ENCODE measurements around the gene PPP2CA. TPM values are rescaled to one million over a fixed set of nuclear protein-coding genes. Genes with fewer than 3 reads are reported as not detected.
A peak's percentile ranks its signal among the peaks of the same experiment; 100 is the strongest.

Gene PPP2CA
- total and polyA plus RNA-seq, 2 of the 8 experiments (the other 6 are each of a cell fraction or from before 2014, with no cell fraction given): 75.0 to 205 TPM

DNA sequence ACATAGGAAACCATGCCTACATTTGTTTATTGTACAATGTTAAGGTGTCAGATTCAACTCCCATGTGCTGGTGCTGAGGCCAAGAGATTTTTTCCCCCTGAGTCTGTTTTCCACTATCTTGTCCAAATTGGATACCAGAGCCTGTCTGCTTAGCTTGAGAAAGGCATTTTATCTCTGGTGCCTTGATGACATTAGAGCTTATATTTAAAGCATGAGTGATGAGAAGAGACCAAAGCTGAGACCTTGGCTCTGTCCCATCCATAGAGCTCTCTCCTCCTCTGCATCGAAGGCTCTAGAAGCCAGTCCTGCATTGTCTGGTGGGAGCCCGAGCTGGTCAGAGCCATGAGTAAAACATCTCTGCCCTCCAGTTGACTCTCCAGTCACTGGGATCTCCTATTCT is 10.4 kb upstream of the PPP2CA start:
- CTCF ChIA-PET (ENCODE audit: partially characterized antibody): interaction anchor here (0.6 to 2.7 kb wide), 11 partner anchors 10 to 351 kb away, joined by 3 to 20 read pairs (median 4); partner anchors contain the start of gene PPP2CA
- H3K23me2 ChIP-seq (ENCODE audit: low read depth, low read length): no peaks in the 10 kb centered on the region
- H4K91ac ChIP-seq (replicated peaks; ENCODE audit: insufficient read length, low read length): no peak overlapping the region
- no peak overlapping the region for H2BK5ac ChIP-seq (ENCODE audit: low read depth, low read length)
- H2BK20ac ChIP-seq (ENCODE audit: low read length): no peak overlapping the region
- H3K9ac ChIP-seq (replicated peaks in 1 of 4; ENCODE audit: extremely low read depth in 1 of 4, low read depth in 3 of 4, low read length in 3 of 4): no peak overlapping the region
- H2AFZ ChIP-seq (ENCODE audit: low read length): 0 out of 2 replicates have a peak overlapping the region, but pooled peaks have one; percentile 11
- no peak overlapping the region for H2BK120ac ChIP-seq (replicated peaks; ENCODE audit: low read depth, low read length)
- H4K20me1 ChIP-seq (replicated peaks in 1 of 2; ENCODE audit: control insufficient read depth in 1 of 2, insufficient read depth in 2 of 2, low read length in 2 of 2): no peaks in the 10 kb centered on the region
- H3K23ac ChIP-seq (ENCODE audit: insufficient read length): no peak overlapping the region
- TF ChIP-seq ASH2L (IDR thresholded peaks at IDR 0.05; ENCODE audit: low read length): no peak
- TF ChIP-seq JUND (IDR thresholded peaks at IDR 0.05; ENCODE audit: low read length): no peak
- TF ChIP-seq GTF2F1 (IDR thresholded peaks at IDR 0.05; ENCODE audit: borderline replicate concordance, low read depth, low read length): no peak
- TF ChIP-seq RNF2 (IDR thresholded peaks at IDR 0.05; ENCODE audit: borderline replicate concordance, low read depth, low read length, missing control alignments, poor library complexity, severe bottlenecking): no peak
- no peak for TF ChIP-seq RBBP5 (IDR thresholded peaks at IDR 0.05; ENCODE audit: borderline replicate concordance, low read depth, low read length)
- no peak for TF ChIP-seq CREB1 (IDR thresholded peaks at IDR 0.05)
- no peak for TF ChIP-seq POLR2AphosphoS5 (IDR thresholded peaks at IDR 0.05; ENCODE audit: low read depth, low read length)
- TF ChIP-seq POU5F1 (IDR thresholded peaks at IDR 0.05; ENCODE audit: low read depth, low read length): no peak
- TF ChIP-seq ZNF274 (IDR thresholded peaks at IDR 0.05; ENCODE audit: borderline replicate concordance, extremely low read depth, low read length): no peak
- TF ChIP-seq TEAD4 (IDR thresholded peaks at IDR 0.05; ENCODE audit: low read depth, low read length): no peak
- TF ChIP-seq, protein P1, sequence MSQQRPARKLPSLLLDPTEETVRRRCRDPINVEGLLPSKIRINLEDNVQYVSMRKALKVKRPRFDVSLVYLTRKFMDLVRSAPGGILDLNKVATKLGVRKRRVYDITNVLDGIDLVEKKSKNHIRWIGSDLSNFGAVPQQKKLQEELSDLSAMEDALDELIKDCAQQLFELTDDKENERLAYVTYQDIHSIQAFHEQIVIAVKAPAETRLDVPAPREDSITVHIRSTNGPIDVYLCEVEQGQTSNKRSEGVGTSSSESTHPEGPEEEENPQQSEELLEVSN (IDR thresholded peaks at IDR 0.05): no peak
- TF ChIP-seq ATF3 (IDR thresholded peaks at IDR 0.05; ENCODE audit: insufficient read depth, low read depth, low read length): no peak
- TF ChIP-seq CBX8 (IDR thresholded peaks at IDR 0.05; ENCODE audit: borderline replicate concordance, low read depth, low read length): no peak
- TF ChIP-seq SP1 (IDR thresholded peaks at IDR 0.05; ENCODE audit: low read depth, low read length): no peak
- no peak overlapping the region for H2AK5ac ChIP-seq (ENCODE audit: low read depth, low read length)
- WGBS, 2 experiments (ENCODE audit: extremely low coverage in 1 of 2, insufficient coverage in 1 of 2, insufficient read length in 1 of 2, insufficient replicate concordance in 2 of 2, low coverage in 1 of 2, low lambda C conversion rate in 2 of 2, missing lambda C conversion rate in 1 of 2): 69% methylated on average over 2 of the region's 2 CpGs; no CpG with 5 or more reads in 1 of the 2 experiments
- DNase-seq (ENCODE audit: low read depth in 1 of 2, low spot score in 2 of 2): no peak
- POLR2A ChIA-PET (ENCODE audit: partially characterized antibody): interaction anchor here (1.0 to 4.1 kb wide), 4 partner anchors 9 to 60 kb away, joined by 4 to 17 read pairs (median 7); partner anchors contain the start of gene PPP2CA
- H3K4ac ChIP-seq (replicated peaks; ENCODE audit: insufficient read length, low read depth, low read length): no peak overlapping the region
- H2BK15ac ChIP-seq (ENCODE audit: low read length): no peak overlapping the region
- no peak overlapping the region for H3K18ac ChIP-seq (ENCODE audit: extremely low read depth, low read length)
- no peaks in the 10 kb centered on the region for H3K79me2 ChIP-seq (ENCODE audit: control insufficient read depth in 1 of 2, insufficient read depth in 2 of 2, low read length in 2 of 2)
- H3K14ac ChIP-seq (ENCODE audit: insufficient read length): no peak overlapping the region
- no peak overlapping the region for H3K27ac ChIP-seq (ENCODE audit: low read depth, low read length)
- H3K4me2 ChIP-seq (ENCODE audit: insufficient read depth in 1 of 2, low read depth in 2 of 2, low read length in 2 of 2): no peak overlapping the region
- H4K5ac ChIP-seq (ENCODE audit: insufficient read length, low read depth, low read length): no peak overlapping the region
- no peaks in the 10 kb centered on the region for H3K36me3 ChIP-seq (ENCODE audit: control insufficient read depth in 2 of 4, insufficient read depth in 4 of 4, low read length in 3 of 4)
- H3K56ac ChIP-seq (replicated peaks; ENCODE audit: insufficient read length, low read depth, low read length): no peak overlapping the region
- peaks cover 0 to 6% (median 3%) of the 10 kb centered on the region in 4 experiments; a peak in 3 of 7 replicates for H3K4me1 ChIP-seq (replicated peaks in 1 of 4; ENCODE audit: control insufficient read depth in 3 of 4, insufficient read depth in 4 of 4, low read length in 3 of 4)
- H3K79me1 ChIP-seq (ENCODE audit: low read depth, low read length): no peaks in the 10 kb centered on the region
- H3K27me3 ChIP-seq (replicated peaks in 1 of 4; ENCODE audit: control insufficient read depth in 3 of 4, extremely low read depth in 1 of 4, insufficient read depth in 3 of 4, low read length in 3 of 4): no peaks in the 10 kb centered on the region
- no peak overlapping the region for H2BK12ac ChIP-seq (ENCODE audit: low read depth, low read length)
- H3K4me3 ChIP-seq (ENCODE audit: extremely low read depth in 1 of 4, insufficient read depth in 2 of 4, low read depth in 3 of 4, low read length in 4 of 4): no peak overlapping the region
- no peak overlapping the region for H4K8ac ChIP-seq (ENCODE audit: extremely low read depth, insufficient read depth, low read length)
- no peak for FAIRE-seq
- H3K9me3 ChIP-seq (ENCODE audit: insufficient read depth in 2 of 2, low read depth in 1 of 2, low read length in 1 of 2): no peaks in the 10 kb centered on the region
